ENCODE measurements around the gene FOXQ1.

DNA sequence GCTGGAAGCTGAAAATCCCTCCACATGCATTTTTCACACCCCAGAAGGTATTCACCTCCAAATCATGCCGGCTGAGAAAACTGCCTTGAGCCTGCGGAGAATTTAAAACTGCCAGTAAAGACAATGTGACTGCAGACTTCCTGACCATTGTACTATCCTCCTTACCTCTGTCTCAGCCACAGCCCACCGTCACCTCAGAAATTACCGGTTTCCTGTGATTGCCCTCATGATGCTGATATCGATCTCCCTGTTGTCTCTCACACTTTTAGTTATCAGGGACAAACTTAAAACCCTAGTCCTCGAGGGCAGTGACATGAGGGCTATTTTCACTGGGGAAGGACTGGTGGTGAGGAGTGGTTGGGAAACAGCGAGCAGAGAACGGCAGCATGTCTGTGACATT, 30.2 kb upstream of the FOXQ1 start:
- TF ChIP-seq, protein P1, sequence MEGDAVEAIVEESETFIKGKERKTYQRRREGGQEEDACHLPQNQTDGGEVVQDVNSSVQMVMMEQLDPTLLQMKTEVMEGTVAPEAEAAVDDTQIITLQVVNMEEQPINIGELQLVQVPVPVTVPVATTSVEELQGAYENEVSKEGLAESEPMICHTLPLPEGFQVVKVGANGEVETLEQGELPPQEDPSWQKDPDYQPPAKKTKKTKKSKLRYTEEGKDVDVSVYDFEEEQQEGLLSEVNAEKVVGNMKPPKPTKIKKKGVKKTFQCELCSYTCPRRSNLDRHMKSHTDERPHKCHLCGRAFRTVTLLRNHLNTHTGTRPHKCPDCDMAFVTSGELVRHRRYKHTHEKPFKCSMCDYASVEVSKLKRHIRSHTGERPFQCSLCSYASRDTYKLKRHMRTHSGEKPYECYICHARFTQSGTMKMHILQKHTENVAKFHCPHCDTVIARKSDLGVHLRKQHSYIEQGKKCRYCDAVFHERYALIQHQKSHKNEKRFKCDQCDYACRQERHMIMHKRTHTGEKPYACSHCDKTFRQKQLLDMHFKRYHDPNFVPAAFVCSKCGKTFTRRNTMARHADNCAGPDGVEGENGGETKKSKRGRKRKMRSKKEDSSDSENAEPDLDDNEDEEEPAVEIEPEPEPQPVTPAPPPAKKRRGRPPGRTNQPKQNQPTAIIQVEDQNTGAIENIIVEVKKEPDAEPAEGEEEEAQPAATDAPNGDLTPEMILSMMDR (IDR thresholded peaks at IDR 0.05 in 4 of 5, conservative IDR thresholded peaks at IDR 0.05 in 1 of 5), result no peak
- no peak for TF ChIP-seq POLR2A (IDR thresholded peaks at IDR 0.05)

Measured in gastrocnemius medialis (tissue), 4 donors.